ENCODE data around the gene MAST4.
"Not testable (repeated sequence)": the region's sequence is repeated elsewhere in the genome, so short reads cannot be mapped to it uniquely, and the experiment has no call there.

Gene MAST4

DNA sequence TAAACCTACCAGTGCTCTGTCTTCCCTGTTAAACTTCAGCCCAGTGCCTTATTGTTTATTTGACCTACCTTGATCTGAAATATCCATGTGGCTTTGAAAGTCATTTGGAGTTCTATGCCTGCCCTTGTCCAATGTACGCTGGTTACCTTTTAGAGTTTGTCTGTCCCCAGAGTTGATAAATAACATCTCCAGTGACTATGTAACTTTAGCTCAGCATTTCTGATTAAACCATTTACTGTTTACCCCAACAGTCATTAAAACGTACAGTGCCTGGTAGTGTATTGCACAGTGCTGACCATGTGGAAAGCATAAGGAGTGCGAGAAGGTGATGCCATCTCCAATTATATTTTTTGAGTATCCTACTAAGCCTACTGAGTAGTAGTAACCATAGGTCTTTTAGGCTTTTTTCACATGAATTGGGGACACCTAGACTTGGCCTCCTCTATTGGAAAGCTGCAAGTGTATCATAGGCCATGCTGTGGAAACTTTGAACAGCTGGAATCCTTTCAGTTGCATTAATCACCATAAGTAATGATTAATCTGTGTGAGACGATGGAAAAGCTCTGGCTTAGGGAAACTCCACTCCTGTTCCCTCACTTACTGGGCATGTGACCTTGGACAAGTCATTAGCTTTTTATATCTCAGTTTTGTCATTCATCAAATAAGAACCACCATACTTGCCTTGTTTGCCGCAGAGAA, 93.5 kb downstream of the MAST4 start:
- DNase-seq (ENCODE audit: low read depth, low spot score): no peak
- no peak overlapping the region for H3K27ac ChIP-seq

DNA sequence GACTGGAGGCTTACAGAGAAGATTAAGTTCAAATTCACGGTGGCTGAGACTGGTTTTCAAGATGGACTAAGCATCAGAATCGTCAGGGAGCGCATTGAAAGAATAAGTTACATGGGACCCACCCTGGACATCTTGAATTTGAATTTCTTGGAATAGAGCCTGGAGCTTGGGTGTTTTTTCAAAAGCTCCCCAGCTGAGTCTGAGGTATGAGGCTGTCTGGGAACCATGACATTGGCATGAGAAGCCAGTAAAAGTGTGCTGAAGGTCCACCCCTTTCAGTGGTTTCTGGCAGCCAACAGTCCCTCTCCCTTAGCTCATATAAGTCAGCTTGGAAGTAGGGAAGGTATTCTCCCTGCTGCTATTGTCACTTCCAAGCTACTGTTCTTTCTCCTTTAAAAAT, 97.8 kb downstream of the MAST4 start:
- no peak overlapping the region for H3K27ac ChIP-seq
- DNase-seq (ENCODE audit: low read depth, low spot score): no peak

DNA sequence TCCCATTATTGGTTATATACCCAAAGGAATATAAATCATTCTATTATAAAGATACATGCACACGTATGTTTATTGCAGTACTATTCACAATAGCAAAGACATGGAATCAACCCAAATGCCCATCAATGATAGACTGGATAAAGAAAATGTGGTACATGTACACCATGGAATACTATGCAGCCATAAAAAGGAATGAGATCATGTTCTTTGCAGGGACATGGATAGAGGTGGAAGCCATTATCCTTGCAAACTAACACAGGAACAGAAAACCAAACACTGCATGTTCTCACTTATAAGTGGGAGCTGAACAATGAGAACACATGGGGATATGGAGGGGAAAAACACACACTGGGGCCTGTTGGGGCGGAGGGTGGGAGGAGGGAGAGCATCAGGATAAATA, 99.6 kb downstream of the MAST4 start:
- not testable (repeated sequence) for DNase-seq (ENCODE audit: low read depth, low spot score); H3K27ac ChIP-seq

DNA sequence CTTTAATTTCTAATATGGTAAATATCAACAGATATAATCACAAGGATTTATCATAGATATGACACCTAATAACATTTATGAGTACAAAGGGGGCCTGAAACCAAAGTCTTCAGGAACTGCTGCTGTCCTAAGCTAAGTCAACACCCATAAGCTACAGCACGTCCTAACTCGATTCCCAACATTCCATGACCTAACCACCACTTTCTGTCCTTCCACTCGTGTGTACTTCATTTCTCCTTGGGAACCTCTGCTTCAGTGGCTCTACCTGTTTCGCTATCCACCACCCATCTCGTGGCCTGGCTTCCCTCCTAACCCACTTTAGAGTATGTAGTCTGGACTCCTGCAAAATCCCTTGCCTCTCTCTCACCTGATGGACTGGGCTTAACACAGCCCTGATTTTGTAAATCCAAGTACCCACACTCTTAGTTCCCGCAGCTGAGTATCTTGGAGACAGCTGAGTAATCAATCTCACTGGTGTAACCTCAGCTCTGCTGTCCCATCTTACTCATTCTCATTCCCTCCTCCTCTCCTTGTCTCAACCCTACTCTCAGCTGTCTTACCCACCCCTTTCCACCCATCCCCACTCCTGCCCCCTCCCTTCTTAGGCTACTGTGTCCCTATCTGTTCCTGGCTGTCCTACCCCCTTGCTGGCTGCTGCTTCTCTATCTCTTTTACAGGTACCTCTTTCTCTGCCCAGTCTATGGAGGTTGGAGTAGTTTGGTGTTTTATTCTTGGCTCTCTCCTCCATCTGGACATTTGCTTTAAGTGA, 101.8 kb downstream of the MAST4 start:
- H3K27ac ChIP-seq: no peak overlapping the region
- no peak for DNase-seq (ENCODE audit: low read depth, low spot score)

DNA sequence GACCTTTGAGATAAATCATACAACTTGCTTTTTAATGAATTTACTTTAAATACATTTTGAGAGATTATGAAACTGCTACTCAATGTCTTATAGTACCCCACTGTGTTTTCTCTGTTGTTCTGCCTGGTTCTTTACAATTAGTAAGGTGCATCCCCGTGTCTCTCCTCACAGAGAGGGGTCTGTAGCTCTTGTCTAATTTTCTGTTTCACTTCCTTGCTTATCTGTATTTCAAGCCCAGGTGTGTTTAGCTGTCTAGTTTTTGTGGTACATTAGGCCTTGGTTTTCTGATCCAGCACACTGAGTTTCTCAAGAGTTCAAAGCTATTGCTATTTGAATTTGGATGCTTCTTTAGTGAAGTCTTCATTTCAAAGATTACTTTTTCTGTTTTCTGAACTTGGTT, 105.1 kb downstream of the MAST4 start:
- no peak overlapping the region for H3K27ac ChIP-seq
- no peak for DNase-seq (ENCODE audit: low read depth, low spot score)

DNA sequence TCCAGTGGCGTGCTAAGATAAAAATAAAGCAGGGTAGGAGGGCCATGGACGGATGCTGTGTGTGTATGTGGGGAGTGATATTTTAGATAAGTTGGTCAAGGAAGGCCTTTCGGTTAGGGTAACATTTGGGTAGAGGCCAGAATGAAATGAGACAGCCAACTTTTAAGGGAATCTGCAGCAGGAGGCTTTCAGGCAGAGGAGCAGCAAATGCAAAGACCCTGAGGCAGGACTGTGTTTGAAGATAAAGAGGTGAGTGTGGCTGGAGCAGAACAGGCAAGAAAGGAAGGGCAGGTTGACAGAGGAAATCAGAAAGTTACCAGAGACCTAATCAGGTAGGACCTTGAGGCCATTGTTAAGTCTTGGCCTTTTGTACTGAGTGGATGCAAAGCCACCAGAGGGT, 106.2 kb downstream of the MAST4 start:
- H3K27ac ChIP-seq: no peak overlapping the region
- no peak for DNase-seq (ENCODE audit: low read depth, low spot score)

DNA sequence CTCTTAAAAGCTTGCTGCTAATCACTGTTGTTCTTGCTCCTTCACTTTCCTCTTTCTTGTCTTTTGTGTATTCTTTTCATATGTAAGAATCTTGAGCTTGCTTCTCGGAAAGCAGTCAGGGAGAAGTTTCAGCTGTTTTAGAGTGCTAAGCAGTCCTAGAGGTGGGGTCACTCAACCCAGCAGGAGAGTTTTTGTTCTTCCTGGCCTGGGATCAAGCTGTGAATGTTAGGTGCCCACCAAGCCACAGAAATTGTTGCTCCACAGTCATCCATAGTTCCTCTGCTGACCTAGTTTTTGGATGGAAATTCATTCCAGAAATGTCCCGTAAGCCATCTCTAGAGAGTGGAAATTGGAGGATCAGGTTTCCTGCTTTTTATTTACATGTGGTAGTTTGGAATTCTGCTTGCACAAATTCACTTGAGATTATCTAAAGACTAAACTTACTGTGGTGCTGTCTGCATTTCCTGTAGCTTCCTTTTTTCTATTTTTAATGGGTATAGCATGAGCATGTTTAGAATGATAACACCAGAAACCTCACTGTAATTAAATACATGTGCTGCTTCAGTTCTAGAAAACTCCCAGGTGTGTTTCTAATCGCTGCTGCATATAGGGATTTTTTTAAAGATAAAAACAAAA, 108.7 kb downstream of the MAST4 start:
- no peak for DNase-seq (ENCODE audit: low read depth, low spot score)
- no peak overlapping the region for H3K27ac ChIP-seq

DNA sequence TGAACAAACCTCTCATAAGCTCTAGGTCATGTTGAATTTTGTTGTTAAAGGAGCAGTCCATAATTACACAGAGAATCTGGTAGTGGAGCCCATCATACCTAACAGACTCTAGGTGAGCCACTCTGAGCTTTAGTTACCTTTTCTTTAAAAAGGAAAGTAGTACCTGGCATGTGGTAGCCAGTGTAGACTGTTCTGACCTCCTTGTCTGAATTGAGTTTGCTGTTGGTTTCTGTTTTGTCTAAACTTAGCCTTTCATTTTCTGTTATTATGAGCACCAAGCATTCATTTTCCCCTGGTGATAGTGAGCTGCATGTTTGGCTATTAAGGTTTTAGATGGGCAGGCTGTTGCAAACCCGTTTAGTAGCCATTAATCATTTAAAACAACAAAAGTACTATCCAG, 112.2 kb downstream of the MAST4 start:
- DNase-seq (ENCODE audit: low read depth, low spot score): no peak

DNA sequence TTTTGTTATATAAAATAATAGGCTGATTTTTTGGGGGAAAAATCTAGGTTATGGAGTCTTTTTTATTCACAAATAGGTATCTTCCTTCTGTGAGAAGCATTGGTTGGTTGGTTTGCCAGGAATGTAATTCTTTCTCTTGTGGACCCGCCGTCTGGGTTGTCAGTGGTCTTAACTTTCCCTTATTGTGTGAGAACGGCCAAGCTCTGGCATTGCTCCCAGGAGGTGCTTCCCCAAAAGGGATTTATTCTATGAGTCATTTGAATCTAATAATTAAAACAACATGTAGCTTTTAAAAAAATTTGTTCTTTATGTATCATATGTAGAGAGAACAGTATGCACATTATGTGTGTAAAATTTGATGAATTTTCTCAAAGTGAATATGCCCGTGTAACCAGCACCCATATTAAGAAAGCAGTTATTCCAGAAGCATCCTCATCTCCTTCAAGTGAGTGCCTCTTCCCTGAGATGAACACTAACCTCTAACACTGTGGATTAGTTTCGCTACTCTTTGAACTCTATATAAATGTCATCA, 114.4 kb downstream of the MAST4 start:
- DNase-seq (ENCODE audit: low read depth, low spot score): no peak

More for the DNA sequence above, 112.2 kb downstream of the MAST4 start:
- H3K27ac ChIP-seq: no peak overlapping the region

DNA sequence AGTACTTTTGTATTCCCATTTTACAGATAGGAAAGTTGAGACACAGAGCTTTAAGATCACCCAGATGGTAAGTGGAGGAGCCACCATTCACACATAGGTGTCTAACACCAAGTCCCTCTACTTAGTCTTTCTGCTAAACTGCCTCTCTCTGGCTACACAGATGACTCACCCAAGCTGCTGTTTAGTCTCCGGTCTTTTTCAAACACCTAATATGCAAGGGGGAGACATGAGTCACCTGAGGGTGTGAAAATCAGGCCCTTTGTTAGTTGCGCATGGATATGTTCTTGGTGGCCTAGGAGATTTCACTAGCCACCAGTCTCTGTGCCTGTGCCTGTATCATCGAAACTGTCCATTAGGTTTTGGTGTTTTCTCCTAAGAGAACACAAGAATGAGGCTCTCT, 117.8 kb downstream of the MAST4 start:
- H3K27ac ChIP-seq: no peak overlapping the region
- DNase-seq (ENCODE audit: low read depth, low spot score): peak; percentile 64

More for the DNA sequence above, 114.4 kb downstream of the MAST4 start:
- H3K27ac ChIP-seq: no peak overlapping the region

DNA sequence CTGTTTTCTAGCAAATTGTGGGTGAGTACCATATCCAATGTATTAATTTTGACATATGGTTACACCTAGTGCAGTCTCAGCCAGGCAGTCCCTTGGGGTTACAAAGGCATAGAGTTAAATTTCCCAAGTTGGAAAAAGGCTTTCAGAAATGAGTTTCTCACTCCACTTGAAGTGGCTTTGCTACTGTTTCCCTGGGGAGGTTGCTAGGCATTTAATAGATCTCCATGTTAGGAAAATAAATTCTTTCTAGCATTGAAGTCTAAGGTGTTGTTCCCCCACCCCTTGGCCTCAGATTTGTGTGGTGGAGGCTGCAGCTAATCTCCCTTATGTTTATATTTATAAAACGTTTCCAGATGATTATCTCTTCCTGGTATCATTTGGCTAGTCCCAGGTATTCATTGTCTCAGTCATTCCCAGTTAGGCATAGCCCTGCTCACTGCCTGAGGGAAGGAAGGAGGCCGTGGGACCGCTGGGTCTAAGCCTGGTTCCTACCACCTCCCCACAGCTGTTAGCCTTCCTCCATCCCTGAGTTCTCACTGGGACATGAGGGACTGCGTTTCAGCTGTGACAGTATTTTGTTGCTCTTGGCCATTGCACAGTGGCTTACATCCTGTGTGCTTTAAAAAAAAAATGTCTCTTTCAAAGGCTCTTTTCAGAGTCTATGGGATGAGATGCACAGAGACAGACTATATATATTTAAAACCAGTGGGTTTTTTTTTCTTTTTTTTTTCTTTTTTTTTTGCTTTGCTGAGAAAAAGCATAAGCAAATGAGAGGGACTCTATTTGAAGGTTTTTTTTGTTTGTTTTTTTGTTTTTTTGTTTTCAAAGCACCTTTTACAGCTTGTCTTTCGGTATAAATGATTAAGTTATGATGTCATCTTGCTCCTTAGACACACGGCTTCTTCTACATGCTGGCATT, 121.5 kb downstream of the MAST4 start:
- DNase-seq (ENCODE audit: low read depth, low spot score): no peak
- peak overlapping the region; percentile 29 for H3K27ac ChIP-seq

DNA sequence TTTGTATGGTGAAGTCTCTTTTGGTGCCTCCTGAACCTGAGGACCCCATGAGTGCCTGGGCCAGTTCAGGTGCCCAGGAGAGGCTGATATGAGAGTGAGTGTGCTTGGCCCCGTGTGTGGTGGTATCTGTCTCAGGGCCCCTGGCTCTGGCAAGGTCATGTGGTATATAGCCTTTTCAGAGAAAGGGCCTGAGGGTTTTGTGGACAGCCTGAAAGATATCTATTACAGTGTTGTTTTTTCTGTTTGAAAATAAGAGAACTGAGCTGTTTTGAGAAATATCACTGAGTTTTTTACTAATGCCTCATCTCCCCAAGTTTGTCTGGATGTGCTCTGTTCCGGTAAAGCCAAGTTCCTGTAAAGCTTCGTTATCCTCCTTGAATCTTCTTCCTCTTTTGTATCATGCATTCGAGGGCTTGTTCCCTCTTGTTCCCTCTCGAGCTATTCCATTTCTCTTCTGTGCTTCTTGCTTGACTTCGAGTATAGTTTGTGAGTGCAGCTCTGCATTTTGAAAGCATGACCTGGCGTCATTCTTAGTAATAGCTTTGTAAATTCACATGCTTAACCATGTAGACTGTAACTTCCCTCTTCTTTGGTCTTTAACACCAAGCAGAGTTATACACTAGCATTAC, 122.3 kb downstream of the MAST4 start:
- DNase-seq (ENCODE audit: low read depth, low spot score): no peak
- H3K27ac ChIP-seq: peak overlapping the region; percentile 29

DNA sequence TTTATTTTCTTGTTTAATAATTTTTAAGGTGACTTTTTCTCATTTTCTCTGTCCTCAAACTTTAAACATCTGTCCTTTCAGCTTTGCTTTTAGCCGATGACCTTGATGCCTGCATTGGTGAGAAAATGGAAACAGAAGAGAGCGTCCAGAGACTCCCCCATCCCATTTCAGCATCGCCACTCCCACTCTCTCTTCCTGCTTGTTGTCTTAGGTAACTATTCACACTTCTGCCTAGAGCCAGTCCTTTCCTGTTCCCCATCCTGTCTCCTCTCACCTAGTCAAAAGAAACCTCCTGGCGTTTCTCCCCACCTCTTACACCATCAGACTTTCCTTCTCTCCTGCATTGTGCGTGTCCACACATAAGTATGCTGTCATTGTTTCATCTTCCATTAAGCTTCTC, 124.6 kb downstream of the MAST4 start:
- H3K27ac ChIP-seq: no peak overlapping the region
- no peak for DNase-seq (ENCODE audit: low read depth, low spot score)

DNA sequence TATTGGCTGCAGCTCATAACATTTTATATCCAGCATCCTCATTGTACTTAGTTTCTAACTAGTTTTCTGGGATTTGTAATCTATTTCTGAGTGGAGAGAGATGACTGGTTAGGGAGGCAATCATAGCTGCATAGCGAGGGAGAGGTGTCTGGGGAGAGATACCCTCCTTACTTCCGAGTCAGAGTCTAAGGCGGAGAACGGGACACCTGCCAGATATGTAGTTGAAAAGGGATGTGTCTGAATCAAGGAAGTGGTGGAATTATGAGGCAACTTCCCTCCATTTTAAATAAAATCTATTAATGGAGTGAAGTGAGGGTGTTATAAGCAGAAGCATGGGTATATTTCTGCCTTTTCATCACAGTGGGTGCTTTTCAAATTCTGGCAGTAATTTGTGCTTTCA, 126.5 kb downstream of the MAST4 start:
- H3K27ac ChIP-seq: no peak overlapping the region
- no peak for DNase-seq (ENCODE audit: low read depth, low spot score)

DNA sequence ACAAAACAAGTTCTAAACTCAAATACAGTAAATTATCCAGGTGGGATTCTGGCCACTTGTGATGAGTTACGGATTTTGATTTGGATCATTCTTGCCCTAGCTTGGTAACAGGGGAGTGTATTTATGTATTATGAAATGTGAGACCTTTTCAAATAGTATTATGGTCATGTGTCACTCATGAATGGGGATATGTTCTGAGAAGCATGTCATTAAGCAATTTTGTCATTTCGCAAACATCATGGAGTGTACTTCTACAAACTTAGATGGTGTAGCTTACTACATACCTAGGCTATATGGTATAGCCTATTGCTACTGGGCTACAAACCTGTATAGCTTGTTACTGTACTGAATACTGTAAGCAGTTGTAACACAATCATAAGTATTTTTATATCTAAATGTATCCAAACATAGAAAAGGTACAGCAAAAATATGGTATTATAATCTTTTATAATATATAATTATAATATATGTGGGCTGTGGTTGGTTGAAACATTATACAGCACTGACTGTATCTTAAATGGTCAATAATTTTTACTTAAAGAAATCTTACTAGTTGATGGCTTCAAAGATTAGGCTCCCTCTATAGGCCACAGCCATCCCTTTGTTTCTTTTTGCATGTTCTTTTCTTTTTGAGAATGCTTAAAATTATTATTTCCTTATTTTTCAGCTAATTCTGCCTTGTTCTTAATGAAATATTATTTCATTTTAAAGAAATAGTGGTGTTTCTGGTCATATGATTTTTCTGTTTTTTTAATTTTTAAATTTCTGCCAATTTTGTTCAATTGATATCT, 128.4 kb downstream of the MAST4 start:
- DNase-seq (ENCODE audit: low read depth, low spot score): no peak

DNA sequence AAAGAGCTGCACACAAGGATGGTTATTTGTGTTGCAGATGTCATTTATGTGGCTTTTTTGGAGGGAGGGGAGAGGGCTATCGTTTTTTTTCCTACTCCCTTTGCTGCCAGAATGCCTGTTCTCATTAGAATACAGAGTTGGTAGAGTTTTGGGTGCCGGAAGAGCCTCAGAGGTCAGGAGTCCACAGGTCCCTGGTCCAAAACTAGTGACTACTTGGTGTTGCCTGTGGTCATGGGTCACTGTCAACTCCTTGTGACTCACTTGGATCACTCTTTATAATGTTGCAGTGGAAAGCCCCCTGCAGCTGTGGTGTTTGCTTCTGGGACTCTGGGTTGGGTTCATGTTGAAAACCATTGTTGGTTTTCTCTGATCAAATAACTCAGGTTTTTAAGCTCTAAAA, 131.4 kb downstream of the MAST4 start:
- no peak for DNase-seq (ENCODE audit: low read depth, low spot score)
- H3K27ac ChIP-seq: no peak overlapping the region

More for the DNA sequence above, 128.4 kb downstream of the MAST4 start:
- H3K27ac ChIP-seq: no peak overlapping the region

DNA sequence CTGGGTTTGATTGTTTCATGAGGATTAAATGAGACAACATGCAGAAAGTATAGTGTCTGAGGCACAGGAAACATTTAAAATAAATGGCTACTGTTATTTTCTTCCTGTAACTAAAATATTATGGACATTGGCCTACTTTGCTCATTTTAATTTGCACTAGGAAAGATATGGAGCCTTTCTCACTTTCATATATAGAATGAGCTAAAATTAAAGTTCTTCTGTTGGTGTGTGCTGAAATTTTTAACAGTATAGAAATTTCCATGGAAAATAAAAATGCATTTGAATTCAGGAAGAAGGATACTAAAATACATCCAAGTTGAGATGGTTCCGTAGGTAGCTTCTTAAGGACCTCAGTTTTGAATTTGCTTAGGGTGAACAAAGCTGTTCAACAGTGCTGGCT, 131.9 kb downstream of the MAST4 start:
- DNase-seq (ENCODE audit: low read depth, low spot score): no peak
- no peak overlapping the region for H3K27ac ChIP-seq

DNA sequence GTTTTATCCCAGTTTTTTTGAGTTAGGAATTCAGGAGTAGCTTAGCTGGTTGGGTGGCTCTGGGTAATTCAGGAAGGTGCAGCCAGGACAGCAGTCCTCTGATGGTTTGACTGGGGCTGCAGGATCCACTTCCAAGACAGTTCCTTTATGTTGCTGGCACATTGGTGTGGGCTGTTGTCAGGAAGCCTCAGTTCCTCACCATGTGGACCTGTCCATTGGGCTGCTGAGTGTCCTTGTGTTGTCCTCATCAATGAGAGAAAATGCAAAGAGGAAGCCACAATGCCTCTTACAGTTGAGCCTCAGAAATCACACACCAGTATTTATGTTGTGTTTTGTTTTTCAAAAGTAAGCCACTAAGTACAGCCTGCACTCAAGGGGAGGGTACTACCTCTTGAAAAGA, 140.9 kb downstream of the MAST4 start:
- H3K27ac ChIP-seq: no peak overlapping the region
- DNase-seq (ENCODE audit: low read depth, low spot score): no peak

DNA sequence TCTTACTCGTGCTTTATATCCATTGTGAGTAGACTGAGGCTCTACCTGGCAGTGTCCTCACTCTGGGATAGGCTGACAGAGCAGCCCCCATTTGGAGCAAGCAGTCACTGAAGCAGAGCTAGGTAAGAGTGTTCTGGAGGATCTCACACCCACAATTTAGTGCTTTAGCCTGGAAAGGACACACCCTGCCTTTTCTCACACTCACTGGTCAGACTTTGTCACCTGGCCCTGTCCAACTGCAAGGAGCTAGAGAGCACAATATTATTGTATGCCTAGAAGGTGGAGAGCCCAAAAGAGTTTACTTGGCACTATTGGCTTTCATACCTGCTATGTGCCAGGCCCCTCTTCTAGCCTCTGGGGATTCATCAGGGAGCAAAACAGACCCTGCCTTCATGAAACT, 141.9 kb downstream of the MAST4 start:
- no peak overlapping the region for H3K27ac ChIP-seq
- no peak for DNase-seq (ENCODE audit: low read depth, low spot score)
